NCI-H187 (cell line): ENCODE results near the gene WAPL.

Experiments
- DNase-seq, 2 experiments: peaks; one replicate each; lab custom pipeline; 2025; lab: John Stamatoyannopoulos, UW

The WAPL gene

DNA sequence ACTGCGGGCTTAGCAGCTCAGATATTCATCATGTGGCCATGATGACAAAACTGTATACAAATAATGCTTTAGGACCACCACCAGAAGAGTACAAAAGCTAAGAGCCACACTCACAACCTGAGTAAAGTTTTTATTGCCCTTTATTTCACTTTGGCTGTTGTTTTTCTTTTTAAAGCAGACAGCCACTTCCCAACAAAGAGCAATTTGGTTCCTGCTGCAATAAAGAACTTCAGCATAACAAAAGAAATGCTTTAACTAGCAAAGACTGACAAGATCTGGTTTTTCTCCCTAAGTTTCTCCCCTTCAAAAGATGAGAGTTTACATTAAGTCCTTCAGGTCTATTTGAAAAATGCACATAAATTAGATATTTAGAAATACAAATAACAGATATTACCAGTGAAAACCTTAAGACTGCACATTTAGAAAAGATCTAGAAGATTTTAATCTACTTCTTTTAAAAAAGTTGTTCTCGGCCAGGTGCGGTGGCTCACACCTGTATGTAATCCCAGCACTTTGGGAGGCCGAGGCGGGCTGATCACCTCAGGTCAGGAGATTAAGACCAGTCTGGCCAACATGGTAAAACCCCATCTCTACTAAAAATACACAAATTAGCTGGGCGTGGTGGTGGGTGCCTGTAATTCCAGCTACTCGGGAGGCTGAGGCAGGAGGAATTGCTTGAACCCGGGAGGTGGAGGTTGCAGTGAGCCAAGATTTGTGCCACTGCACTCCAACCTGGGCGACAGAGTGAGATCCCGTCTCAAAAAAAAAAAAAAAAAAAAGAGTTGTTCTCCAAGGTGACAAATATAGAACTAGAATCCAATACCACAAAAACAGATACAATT, 59.4 kb downstream of the WAPL start:
- no peak for DNase-seq

DNA sequence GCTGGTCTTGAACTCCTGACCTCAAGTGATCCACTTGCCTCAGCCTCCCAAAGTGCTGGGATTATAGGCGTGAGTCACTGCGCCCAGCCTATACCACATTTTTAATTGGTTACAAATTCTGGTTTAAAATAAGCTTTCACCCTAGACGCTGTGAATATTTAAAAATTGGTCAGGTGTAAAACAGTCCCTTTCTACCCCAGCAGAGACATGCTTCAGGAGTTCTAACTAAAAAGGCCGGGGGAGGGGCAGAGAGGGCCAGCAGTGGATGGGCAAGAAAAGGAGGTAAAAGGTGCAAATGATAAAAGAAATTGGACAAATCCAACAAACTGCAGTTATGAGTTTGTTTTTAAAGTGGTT, 70.0 kb downstream of the WAPL start:
- DNase-seq = no peak

DNA sequence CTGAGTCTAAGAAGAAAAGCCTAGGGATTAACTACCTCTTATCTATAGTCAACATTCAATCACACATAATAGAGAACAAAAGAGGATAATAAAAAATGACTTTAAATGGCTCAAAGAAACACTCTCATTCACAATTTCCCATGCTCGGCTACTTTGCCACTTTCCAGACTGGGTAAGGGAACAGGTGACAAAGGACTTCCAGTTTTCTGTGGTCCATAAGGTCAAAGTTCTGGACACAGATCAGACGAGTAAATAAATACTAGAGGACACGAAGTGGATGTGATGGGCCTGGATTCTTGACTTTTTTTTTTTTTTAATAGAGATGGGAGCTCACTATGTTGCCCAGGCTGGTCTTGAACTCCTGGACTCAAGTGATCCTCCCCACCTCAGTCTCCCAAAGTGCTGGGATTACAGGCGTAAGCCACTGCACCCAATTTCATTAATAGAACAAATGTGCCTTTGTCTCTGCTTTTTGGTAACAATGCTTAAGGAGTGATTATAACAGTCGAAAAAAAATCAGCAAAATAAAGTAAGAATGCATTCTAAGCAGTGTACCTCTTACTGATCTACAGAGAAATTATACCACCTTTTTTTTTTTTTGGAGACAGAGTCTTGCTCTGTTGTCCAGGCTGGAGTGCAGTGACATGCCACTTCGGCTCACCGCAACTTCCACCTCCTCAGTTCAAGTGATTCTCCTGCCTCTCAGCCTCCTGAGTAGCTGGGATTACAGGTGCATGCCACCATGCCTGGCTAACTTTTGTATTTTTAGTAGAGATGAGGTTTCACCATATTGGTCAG, 70.6 kb downstream of the WAPL start:
- DNase-seq = no peak

DNA sequence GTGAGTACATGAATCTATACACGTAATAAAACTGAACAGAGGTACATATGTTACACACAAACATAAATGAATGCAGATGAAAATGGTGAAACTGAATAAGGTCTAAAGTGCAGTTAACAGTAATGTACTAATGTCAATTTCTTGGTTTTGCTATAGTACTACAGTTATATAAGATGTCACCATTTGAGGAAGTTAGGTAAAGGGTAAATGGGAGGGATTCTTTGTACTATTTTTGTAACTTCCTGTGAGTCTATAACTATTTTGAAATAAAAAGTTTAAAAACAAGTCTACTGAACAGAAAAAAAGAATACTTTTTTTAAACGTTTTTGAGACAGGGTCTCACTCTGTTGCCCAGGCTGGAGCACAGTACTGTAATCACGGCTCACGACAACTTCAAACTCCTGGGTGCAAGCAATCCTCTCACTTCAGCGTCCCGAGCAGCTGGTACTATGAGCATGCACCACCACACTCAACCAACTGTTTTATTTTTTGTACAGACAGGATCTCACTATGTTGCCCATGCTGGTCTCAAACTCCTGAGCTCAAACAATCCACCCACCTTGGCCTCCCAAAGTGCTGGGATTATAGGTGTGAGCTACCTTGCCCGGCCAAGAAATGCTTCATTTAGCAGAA, 71.5 kb downstream of the WAPL start:
- DNase-seq = no peak

DNA sequence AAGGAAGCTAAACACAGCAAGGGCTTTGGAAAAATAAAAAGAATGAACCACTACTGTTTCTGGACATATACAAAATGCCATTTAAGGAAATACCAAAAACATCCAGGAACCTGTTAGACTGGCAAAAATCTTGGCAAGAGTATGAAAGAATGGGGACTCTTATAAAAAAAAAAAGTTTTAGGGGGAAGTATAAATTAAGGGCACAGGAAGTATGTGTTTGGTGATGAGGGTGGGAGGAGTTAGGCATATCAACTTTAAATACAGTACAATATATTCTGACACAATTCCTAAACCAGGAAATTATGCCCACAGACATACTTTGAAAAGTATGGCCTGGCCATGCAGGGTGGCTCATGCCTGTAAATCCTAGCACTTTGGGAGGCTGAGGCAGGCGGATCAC, 74.2 kb downstream of the WAPL start:
- no peak for DNase-seq

DNA sequence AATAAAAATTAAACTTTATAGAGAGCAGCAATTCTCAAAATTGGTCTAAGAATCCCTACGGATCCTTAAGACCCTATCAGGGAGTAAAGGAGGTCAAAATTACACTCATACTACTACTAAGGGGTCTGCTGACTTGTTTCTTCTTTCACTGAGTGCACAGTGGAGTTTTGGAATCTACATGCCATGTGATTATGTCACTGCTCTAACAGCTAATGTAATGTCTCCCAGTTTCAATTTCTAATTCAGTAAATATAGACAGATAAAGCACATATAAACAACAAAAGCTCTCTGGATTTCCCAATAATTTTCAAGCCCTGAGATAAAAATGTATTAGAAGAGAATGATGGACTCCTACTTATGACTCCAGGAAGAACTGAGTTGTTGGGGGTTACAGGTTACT, 74.6 kb downstream of the WAPL start:
- DNase-seq = no peak

DNA sequence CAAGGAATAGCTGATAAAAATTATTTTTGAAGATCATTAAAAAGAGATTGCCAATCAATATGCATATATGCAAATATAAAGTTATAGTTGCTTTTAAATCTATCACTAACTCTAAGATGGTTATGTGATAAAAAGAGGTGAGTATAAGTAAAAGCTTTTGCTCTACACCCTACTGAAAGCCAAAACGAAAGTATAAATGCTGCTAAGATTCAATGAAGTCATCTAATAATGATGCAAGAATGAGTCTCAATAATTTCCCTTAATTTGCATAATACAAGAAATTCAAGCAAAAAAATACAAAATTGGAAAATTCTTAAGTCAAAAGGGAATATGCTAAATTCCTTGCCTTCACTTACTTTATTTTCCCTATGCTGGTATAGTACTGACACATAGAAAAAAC, 75.2 kb downstream of the WAPL start:
- DNase-seq = no peak

DNA sequence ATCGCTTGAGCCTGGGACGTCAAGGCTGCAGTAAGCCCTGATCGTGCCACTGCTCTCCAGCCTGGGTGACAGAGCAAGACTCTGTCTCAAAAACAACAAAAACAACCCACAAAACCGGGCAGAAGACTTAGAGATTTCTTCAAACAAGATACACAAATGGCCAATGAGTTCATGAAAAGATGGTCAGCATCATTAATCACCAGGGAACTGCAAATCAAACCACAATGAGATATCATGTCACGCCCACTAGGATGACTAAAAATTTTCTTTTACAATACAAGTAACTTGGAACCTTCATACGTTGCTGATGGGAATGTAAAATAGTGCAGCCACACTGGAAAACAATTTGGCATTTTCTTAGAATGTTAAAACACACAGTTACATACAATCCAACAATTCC, 77.7 kb downstream of the WAPL start:
- no peak for DNase-seq

DNA sequence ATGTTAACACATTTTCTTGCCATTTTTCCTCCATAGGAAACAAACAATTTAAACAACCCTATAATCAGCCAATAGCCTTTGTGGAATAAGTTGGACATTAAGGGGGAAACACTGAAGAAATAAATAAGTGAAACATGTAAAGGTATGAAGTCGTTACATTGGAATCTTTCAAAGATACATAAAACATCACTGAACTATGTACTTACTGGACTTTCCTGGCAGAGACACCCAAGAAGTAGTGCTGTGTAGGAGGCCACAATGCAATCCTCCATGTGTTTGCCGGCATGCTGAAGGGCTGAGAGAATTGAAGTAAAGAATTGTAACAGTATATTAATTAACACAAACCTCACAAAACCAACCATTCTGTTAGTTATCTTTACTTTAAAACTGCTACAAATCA, 78.5 kb downstream of the WAPL start:
- no peak for DNase-seq

DNA sequence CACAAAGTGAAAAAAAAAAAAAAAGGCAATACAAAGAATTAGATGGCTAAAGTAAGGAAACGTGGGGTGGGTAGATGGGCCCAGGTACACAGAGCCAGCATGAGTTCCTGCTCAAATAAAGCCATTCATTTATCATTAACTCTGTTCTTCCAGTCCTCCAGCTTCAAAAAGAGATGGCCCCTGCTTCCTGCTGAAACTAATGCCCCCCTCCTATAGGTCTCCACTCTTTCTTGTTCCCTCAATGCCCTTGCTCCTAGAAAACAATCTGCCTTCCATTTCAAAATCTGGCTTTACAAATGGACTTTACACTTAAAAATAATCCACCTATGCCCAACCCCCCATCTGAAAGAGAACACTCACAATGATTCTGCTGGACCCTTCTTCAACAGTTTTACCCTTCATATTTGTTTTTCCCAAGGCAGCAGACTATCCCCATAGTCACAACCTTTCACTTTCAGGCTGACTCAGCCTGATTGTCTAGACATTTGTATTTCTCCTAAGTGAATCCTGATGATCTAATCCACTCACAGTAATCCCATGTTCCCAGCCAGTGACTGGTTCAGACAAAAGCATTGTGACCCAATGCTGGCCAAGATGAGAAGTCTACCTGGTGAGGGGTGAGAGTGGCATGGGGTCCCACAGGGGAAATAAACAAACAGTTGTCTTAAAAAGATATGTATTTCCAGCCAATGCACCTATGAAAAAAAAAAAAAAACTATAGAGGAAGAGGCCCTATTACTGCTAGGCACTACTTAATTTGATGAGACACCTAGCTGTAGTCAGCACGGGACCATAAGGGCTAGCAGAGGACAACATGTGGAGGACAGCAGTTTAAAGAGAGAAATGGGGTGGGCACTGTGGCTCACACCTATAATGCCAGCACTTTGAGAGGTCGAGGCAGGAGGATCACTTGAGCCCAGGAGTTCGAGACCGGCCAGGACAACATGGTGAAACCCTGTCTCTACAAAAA, 80.4 kb downstream of the WAPL start:
- DNase-seq = no peak

DNA sequence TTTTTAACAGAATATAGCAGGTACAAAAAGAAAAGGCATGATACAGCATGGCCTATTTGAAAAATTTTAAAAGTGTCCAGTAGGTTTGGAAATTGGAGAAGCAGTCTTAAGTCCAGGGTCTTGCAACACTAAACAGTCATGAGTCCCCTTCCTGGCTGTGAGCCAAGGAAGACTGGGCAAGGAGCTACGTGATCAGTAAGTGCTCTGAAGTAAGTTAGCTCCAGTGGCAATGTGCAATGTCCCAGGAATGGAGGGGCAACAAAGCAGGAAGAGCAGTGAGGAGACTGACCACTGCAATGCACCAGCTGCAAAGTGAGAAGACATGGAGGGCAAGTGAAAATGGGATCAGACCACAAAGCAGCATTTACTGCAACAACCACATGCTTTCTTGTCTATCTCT, 82.0 kb downstream of the WAPL start:
- DNase-seq = no peak

DNA sequence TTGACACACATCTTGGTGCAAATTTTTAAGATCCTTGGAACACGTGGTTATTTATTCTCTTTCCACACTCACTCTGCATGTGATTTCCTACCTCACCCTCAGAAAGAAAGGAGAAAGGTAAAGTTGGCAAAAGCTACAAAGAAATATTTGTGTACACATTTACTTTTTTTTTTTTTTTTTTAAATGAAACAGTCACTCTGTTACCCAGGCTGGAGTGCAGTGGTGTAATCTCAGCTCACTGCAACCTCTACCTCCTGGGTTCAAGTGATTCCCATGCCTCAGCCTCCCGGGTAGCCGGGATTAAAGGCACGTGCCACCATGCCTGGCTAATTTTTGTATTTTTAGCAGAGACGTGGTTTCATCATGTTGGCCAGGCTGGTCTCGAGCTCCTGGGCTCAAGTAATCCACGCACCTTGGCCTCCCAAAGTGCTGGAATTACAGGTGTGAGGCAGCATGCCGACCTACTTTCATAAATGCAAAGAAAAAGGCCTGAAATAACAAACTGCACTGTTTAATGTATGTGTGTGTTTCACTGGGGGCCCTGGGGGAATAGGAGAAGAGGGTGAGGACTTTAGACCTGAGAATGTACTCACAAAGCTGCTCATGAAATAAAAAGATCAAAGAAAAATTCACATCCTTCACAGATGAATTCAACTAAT, 83.4 kb downstream of the WAPL start:
- DNase-seq = no peak

DNA sequence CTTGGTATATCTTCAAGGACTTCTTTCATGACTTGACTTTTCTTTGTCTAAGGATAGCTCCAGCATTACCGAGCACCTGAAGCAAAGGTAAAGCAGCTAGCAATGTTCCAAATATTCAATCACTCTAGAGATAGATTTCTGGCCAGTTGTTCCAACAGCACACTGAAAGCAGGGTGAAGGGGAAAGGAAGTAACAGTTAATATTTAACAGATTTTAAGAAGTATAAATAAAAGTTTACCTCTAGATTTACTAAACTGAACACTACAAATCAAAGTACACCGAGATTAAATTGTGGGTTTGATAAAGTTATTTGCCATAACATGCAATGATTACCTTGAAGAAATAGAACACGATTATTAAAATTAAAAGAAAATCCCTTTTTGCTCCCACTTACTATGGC, 84.1 kb downstream of the WAPL start:
- DNase-seq = no peak

DNA sequence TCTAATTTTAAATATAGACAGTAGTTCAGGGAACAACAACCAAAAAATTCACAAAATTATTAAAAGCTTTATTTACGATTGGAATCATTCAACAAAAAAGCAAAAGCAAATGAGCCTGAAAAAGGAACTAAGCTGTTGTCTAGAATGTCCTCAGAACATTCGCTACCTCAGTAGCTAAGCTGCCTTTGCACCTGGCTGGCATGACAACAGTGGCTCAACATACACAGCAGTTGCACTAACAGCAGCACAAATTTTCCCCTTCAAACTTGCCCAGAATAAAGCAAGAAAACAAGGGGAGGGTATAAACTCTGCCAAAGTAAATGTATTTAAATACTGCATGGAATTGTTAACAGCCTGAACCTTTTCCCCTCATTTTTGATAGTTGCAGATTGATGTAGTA, 84.6 kb downstream of the WAPL start:
- DNase-seq = no peak

DNA sequence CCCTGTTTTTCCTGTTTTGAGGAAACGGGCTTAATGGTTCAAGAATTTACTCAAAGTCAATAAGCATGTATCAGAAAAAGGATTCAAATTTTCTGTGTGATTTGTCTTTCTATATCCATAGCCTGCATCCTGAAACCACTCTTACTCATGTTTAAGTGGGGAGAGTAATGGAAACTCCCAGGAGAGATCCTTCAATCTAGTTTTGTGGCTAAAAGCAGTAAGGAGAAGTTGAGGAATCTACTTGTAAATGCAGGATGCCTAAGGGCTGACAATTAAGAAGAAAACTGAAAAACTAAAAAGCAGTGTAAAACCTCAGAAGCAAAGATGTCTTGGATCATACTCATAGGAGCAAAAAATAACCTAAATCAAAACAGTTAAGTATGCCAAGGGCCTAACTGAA, 86.9 kb downstream of the WAPL start:
- no peak for DNase-seq

DNA sequence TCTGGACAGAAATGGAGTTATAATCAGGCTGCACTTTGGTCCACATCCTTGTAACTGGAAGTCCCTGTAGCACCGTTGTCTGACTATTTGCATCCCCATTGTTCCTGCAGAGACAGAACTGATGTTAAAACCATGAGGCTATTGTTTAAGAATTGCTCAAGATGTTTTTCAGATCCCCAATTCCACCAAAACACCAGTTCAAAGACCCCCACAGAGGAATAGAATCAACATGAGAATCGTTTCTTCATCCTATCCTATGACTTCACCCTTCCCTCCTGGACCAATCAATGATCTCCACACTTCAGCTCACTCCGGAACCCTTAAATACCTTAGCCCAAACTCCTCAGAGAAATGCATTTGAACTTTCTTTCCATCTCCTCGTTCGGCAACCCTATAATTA, 97.9 kb downstream of the WAPL start:
- DNase-seq = no peak

DNA sequence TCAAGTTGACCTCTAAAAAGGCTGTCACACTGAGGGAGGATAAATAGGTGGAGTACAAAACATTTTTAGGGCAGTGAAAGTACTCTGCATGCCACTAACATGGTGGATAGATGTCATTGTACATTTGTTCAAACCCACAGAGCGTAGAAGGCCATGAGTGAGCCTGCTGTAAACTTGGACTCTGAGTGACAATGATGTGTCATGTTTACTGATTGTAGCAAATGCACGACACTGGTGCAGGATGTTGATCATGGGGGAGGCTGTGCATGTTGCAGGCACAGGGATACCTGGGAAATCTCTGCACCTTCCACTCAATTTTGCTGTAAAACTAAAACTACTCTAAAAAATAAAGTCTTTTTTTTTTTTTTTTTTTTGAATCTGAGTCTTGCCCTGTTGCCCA, 102.5 kb downstream of the WAPL start:
- DNase-seq = no peak

DNA sequence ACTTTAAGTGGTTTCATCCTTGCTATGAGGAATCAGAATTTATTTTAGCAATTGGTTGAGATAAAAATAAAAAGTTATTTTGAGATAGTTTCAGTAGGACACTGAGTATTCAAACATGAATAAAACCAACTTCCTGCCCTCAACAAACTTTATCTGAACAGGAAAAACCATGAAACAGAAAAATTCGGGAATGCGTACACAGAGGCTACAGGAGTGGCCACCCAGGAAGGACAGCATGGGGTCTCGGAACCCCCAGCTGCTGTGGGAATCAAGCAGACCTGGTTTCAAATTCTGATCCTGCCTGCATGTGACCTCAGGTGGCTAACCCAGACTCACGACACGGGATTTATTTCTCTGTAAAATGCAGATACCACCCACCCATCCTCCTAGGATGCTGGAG, 106.0 kb downstream of the WAPL start:
- DNase-seq = no peak

DNA sequence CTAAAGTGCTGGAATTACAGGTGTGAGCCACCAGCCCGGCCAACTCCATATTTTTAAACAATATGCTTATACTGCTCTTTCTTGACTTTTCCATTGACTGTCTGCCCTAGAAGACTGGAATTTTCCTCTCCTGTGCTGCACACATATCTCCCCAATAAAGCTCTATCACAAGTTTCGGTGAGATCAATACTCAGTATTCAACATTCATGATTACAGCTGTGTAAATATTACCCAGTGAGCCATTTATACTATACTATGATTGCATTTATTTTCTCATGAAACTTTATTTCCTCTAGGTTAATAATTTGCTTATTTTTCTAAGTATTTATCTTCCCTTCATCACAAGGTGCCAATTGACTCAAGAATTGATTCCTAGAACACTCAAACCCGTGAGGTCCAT, 106.5 kb downstream of the WAPL start:
- no peak for DNase-seq

DNA sequence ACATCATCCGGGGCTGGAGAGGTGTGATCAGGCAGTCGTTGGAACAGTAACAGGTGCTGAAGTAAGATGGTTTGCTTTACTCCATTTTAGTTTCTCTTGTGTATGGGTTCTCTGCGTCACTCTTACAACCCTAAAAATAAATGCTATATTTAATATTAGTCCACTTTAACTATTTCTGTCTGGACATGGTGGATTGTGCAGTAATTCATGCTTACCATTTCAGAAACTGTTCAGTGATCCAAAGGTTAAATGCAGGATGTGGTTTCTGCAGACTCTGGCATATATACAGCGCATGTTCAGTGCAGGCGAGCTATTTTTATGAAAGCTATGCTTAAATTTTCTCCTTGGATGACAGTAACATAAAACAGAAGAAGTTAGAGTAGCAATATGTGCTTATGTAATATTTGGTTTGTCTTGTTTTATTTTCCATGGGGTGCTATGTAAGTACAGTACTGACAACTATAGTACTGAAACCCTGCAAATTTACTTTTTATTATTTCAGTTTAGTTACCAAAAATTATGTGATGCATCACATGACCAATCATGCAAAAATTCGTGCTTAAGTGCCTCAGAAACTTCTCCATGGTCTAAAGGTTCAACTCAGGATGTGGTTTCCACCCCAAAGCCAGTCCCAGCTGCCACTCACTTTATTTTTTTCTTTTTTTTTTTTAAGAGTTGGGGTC, 108.4 kb downstream of the WAPL start:
- no peak for DNase-seq
